Activated CD4-positive, alpha-beta T cell treated with anti-CD3 and anti-CD28 coated beads, Interleukin-2, Interleukin-6, amounts not matched to agents 100 ng/mL and 50 ng/mL, durations not matched to agents 16 hours and 8 hours (primary cell): ENCODE measurements around the gene RUFY3.
"Not testable (repeated sequence)": the region's sequence is repeated elsewhere in the genome, so short reads cannot be mapped to it uniquely, and the experiment has no call there.

Experiments used
- DNase-seq: peaks from one replicate; pipeline ENCODE4 v3.0.0-alpha.2; 2020

The RUFY3 gene

GRCh38 chr4:70739496-70740337 lies 18.0 kb downstream of the RUFY3 start:
- no peak for DNase-seq

DNA sequence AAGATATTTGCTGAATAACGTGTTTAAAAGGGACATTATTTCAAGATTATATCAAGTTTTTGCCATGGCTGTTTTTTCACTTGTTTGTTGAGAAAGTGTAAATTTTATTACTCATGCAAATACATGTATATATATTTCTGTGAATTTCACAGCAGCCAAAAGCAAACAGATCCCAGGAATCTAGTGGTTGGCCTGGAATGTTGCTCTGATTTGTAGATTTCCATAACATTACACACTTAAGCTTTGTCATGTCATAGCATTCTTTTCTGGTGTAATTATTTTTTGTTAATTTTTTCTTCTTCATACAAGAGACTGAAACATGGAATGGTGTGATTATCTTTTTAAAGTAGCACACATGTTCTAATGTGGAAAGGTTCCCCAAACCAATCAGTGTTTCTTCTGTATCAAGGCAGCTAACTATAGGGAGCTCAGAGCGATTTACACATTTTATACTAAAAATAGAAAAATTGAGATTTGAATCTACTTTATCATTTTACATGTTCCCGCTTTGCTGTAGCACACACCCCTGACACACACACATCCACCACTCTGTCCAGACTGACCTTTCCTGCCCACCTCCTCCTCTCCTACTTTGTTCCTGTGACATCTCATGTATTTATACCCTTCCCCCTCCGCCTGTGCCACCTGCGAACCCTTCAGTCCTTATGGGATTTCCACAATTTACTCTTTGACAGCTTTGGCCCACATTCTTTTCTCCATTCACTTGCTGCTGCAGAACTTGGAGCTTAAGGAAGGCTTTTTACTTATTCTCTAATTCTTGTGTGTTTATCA lies 20.3 kb downstream of the RUFY3 start:
- DNase-seq = no peak

GRCh38 chr4:70743731-70744130 lies 22.0 kb downstream of the RUFY3 start:
- no peak for DNase-seq

DNA sequence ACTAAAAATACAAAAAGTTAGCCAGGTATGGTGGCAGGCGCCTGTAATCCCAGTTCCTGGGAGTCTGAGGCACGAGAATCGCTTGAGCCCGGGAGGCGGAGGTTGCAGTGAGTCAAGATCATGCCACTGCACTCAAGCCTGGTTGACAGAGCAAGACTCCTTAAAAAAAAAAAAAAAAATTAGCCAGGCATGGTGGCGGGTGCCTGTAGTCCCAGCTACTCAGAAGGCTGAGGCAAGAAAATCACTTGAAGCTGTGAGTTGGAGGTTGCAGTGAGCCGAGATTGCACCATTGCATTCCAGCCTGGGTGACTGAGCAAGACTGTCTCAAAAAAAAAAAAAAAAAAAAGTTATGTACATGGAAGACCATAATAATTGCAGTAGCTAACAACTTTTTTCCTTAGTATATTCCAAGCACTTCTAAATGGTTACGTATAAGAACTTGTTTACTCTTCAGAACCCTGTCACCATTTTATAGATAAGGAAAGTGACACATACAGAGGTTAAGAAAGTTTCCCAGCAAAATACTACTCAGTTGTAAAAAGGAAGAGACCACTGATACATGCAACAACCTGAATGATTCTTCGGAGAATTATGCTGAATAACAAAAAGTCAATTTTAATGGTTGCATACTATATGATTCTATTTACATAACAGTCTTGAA lies 24.5 kb downstream of the RUFY3 start:
- DNase-seq = no peak

DNA sequence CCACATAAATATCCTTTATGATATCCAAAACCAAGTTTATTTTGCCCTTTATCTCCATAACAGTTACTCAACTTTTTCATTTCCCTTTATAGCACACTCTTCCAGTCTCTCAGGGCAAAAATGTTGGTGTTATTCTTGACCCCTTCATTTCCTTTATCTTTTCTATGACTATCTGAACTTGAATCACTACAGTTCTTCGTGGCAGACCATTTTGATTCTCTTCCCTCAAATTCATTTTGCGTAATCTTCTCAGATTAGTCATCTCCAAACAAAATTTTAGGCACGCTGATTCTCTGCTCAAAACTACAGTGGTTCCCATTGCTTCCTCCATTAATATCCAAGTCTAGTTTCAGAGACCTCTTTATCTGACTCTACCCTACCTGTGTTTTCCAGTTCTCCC lies 26.1 kb downstream of the RUFY3 start:
- DNase-seq = peak; percentile 5

- no peak for DNase-seq
These were observed 27.5 kb downstream of the RUFY3 start for GRCh38 chr4:70749313-70749712.

DNA sequence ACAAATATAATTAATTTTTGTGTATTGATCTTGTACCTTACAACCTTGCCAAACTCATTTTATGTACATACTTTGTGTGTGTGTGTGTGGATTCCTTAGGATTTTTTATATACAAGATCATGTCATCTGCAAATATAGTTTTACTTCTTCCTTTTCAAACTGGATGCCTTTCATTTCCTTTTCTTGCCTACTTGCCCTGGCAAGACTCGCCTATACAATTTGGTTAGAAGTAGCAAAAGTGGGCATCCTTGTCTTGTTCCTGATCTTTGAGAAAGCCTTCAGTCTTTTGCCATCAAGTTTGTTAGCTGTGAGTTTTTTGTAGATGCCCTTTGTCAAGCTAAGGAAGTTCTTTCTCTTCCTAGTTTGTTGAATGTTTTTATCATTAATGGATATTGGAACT lies 30.5 kb downstream of the RUFY3 start:
- no peak for DNase-seq

GRCh38 chr4:70753630-70754029 lies 31.9 kb downstream of the RUFY3 start:
- no peak for DNase-seq

- no peak for DNase-seq
These were observed 32.7 kb downstream of the RUFY3 start for GRCh38 chr4:70754470-70754869.

GRCh38 chr4:70754990-70755688 lies 33.4 kb downstream of the RUFY3 start:
- no peak for DNase-seq

- no peak for DNase-seq
These were observed 37.4 kb downstream of the RUFY3 start for GRCh38 chr4:70759126-70759525.

DNA sequence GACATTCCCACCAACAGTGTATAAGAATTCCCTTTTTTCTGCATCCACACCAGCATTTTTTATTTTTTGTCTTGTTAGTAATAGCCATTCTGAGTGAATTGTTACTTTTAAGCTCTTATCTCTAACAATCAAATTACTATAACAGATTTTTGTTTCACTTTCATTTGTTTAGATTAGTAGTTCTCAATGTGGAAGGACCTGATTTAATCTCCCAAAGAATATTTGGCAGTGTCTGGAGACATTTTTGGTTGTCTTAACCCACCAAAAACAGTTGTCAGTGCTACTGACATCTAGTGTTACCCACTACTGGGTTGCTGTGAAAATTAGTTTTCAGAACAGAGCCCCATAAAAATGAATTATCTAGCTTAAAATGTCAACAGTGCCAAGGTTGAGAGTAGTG lies 37.9 kb downstream of the RUFY3 start:
- no peak for DNase-seq

DNA sequence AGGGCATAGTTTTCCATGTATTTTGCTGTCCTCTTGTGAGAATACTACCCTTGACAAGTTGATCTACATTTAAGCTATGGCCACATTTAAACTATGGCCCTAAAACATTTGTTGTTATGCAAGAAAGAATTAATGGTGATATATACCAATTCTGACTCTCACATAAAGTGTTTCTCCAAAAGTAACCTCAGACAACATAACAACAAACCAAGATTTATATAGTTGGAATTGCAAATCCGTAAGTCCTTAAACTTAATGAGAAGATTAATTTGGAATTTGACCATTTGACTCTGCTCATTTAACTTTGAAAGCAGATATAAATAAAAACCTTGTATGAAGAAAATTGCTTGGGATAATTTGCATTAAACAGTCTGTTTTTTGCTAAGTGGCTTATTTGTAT lies 38.9 kb downstream of the RUFY3 start:
- DNase-seq = no peak

GRCh38 chr4:70761276-70761816 lies 39.6 kb downstream of the RUFY3 start:
- DNase-seq = no peak

GRCh38 chr4:70765368-70765767 lies 43.6 kb downstream of the RUFY3 start:
- DNase-seq = no peak

DNA sequence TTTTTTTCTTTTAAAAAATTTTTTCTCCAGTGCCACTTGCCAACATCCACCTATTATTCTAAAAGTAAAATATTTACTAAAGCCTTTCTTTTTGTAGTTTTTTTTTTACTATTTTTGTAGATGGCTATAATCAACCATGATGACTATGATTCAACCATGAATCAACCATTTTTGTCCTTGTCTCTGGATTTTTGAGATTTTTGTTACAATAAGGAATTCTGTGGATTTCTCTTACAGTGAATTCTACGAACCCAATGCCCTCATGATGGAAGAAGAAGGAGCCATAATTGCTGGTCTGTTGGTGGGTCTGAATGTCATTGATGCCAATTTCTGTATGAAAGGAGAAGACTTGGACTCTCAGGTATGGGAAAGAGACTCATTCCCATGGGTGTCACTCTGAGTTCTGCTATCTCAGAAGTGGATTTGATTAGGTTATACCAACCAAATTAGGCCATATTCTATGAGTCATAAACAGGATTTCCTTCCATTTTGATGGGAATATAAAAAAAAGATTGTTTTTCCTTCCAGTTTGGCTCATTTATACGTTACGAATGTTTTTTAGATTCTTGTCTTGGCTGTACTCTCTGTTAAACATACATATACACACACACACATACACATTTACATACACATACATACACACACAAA lies 46.7 kb downstream of the RUFY3 start:
- DNase-seq = no peak

- DNase-seq = not testable (repeated sequence)
These were observed 47.6 kb downstream of the RUFY3 start for GRCh38 chr4:70769396-70769795.

DNA sequence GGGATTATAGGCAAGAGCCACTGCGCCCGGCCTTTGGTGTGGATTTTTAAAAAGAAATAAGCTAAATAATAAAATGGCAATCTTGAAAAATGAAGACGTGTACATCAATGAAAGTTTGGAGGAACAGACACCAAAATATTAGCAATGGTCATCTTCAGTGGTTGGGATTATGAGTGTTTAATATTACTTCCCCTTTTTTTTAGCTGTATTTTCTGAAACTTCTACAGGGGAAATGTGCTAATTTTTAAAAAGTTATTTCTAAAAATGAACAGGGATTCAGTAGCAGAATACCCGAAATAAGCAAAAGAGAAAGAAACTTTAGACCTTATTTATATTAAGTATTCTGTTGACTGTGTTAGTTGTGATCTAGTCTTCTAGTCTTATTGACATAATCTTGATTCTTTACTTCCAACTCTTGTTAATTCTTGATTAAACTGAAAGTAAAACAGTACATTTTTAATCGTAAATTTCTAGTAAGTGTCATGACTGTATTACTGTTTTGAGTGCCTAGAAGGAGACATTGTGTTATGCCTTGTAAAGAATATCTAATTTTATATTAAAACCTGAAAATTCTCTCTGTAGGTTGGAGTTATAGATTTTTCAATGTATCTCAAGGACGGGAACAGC lies 51.3 kb downstream of the RUFY3 start:
- no peak for DNase-seq

DNA sequence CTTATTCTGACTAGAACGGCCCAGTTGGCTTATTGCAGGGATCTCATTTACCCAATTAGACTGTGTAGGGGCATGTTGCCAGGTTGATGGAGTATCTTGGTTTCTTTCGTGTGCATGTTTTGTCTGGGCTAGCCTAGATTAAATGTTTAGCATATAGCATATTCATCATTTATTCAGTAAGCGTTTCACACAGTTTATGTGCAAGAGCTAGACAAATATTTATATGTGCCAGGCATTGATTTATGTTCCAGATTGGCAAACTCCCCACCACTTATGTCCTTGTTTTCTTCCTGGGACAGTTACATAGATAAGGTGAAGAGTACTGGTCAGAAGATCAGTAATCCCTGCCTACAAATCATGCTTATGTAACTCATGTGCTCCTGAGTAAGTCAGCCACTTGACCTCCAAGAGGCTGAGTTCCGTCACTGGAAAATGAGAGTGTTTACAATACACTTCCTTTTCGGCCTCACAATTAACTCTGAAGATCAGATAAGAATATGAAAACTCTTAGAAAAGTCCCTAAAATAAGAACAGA lies 57.2 kb downstream of the RUFY3 start:
- DNase-seq = no peak

DNA sequence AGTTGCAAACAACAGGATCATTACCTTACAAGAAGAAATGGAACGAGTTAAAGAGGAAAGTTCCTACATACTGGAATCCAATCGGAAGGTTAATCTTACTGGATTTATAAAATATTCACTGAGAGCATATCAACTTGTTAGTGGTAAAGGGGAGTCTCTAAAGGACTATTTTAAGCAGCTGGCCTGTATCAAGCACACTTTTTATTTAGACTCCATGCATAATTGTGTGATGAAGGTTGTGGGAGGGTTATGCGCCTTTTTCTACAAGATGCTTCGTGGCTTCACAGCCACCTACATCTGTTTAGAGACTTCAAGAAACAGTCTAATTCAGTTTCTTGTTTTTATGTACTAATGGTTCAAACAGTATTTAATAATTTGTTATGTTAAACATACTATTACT lies 61.3 kb downstream of the RUFY3 start:
- no peak for DNase-seq

GRCh38 chr4:70787496-70787895 lies 65.7 kb downstream of the RUFY3 start:
- DNase-seq = no peak
